ENCODE measurements around the gene GJA3. TPM values are rescaled to one million over a fixed set of nuclear protein-coding genes. Genes with fewer than 3 reads are reported as not detected.

Gene GJA3
- total and polyA plus RNA-seq, 2 of the 4 experiments (the other 2 are of a cell fraction), result 1.5 to 2.7 TPM

DNA sequence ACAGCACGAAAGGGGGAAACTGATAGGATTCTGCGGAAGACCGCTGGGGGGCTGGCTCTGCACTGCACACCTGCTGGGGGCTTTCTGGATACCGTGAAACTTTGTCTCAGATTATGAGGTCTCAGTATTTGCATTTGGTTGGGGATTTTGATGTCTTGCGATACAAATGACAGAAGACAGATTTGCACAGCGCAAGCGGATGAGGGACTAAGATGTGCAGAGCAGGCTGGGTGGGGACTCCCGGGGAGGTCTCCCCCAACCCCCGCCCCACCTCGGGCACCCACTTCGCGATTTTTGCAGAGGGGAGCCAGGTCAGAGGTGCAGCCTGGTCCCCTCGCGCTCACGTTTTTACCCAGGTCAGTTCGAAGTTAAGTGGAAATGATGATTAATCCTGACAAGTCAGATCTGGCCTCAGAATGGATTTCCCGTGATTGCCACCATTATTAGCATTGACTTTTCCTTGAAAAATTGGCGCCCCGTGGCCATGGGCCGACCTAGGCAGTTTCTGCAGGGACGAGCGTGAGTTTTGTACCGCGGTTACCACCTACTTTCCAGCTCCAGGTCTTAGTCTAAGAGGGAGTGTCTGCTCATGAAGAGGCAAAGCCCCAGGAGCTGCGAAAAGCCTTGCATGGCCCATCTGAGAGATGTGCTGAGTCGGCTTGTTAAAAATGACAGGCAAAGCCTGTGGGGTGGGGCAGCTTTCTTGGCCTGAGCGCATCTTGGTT, 33.2 kb upstream of the GJA3 start:
- dilution Hi-C loops (cut with HindIII; ENCODE audit: low sequenced_read_pairs, unreplicated experiment), result loop anchor here (10.0 to 25.0 kb wide), 2 partner anchors 293 to 651 kb away; no protein-coding TSS in a partner anchor
- in situ Hi-C loops (cut with MboI; ENCODE audit: low sequenced_read_pairs), result loop anchor here (25.0 kb wide), 3 partner anchors 518 to 1293 kb away; partner anchors contain the start of gene IL17D
- no peak overlapping the region for H4K5ac ChIP-seq (ENCODE audit: low read depth, low read length)
- no peak overlapping the region for H3K27ac ChIP-seq (ENCODE audit: insufficient read depth, low read length)
- peaks cover 2% of the 10 kb centered on the region; the same call in 1 of the 2 replicates for H3K9me3 ChIP-seq (ENCODE audit: control insufficient read depth, insufficient read depth, low read length)
- H2AK5ac ChIP-seq (ENCODE audit: low read depth, low read length), result no peak overlapping the region
- no peak overlapping the region for H3K4me3 ChIP-seq (ENCODE audit: insufficient read depth, low read depth, low read length)
- H3K18ac ChIP-seq (ENCODE audit: low read depth, low read length), result no peak overlapping the region
- no peak overlapping the region for H4K8ac ChIP-seq (ENCODE audit: low read depth in 2 of 2, low read length in 2 of 2)
- no TSS peak for BruUV-seq (replicated peaks)
- H4K20me1 ChIP-seq (ENCODE audit: insufficient read depth, low read length), result no peaks in the 10 kb centered on the region
- ATAC-seq (ENCODE audit: low read depth), result no peak
- H3K9me1 ChIP-seq (ENCODE audit: insufficient read depth, low read length), result 0 out of 2 replicates have a peak, but pooled peaks cover 2% of the 10 kb centered on the region
- no peak overlapping the region for H2AFZ ChIP-seq (replicated peaks; ENCODE audit: low read length, poor library complexity)
- no peaks in the 10 kb centered on the region for H3K79me1 ChIP-seq (ENCODE audit: low read depth in 1 of 2, low read length in 2 of 2)
- H3K36me3 ChIP-seq (ENCODE audit: control insufficient read depth, insufficient read depth, low read length), result no peaks in the 10 kb centered on the region
- H3K23ac ChIP-seq (ENCODE audit: low read depth, low read length), result no peak overlapping the region
- intact Hi-C loops (cut with micrococcal nuclease), result loop anchor here (10.0 kb wide), 1 partner anchor 631 kb away; no protein-coding TSS in a partner anchor
- 9% methylated on average over 7 of the region's 27 CpGs; no CpG with 5 or more reads in 1 of the 2 experiments for WGBS, 2 experiments (ENCODE audit: extremely low coverage in 2 of 2, insufficient read length in 1 of 2)
- H3K4me2 ChIP-seq (ENCODE audit: low read depth, low read length), result no peak overlapping the region
- H2BK120ac ChIP-seq (ENCODE audit: low read depth, low read length), result no peak overlapping the region
- H3K4ac ChIP-seq (ENCODE audit: low read depth, low read length), result no peak overlapping the region
- H3K14ac ChIP-seq (replicated peaks; ENCODE audit: low read depth, low read length), result no peak overlapping the region
- H3K9ac ChIP-seq (ENCODE audit: low read depth, low read length), result no peak overlapping the region
- H2BK20ac ChIP-seq (ENCODE audit: low read depth, low read length), result no peak overlapping the region
- H3K27me3 ChIP-seq (ENCODE audit: control insufficient read depth, insufficient read depth, low read length), result peaks cover 62% of the 10 kb centered on the region
- H4K91ac ChIP-seq (ENCODE audit: insufficient read depth, low read depth, low read length), result no peak overlapping the region
- ChIA-PET POLR2A (ENCODE audit: unreplicated experiment) (no interaction called here), CTCF (interaction anchor here (1.6 kb wide), 1 partner anchor 279 kb away, joined by 5 read pairs; no protein-coding TSS in a partner anchor)
- TF ChIP-seq, protein P1, sequence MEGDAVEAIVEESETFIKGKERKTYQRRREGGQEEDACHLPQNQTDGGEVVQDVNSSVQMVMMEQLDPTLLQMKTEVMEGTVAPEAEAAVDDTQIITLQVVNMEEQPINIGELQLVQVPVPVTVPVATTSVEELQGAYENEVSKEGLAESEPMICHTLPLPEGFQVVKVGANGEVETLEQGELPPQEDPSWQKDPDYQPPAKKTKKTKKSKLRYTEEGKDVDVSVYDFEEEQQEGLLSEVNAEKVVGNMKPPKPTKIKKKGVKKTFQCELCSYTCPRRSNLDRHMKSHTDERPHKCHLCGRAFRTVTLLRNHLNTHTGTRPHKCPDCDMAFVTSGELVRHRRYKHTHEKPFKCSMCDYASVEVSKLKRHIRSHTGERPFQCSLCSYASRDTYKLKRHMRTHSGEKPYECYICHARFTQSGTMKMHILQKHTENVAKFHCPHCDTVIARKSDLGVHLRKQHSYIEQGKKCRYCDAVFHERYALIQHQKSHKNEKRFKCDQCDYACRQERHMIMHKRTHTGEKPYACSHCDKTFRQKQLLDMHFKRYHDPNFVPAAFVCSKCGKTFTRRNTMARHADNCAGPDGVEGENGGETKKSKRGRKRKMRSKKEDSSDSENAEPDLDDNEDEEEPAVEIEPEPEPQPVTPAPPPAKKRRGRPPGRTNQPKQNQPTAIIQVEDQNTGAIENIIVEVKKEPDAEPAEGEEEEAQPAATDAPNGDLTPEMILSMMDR (conservative IDR thresholded peaks at IDR 0.05; ENCODE audit: low read depth, low read length), result no peak
- TF ChIP-seq BHLHE40 (IDR thresholded peaks at IDR 0.05; ENCODE audit: low read depth, low read length) (no peak), MAFK (IDR thresholded peaks at IDR 0.05; ENCODE audit: low read depth, low read length) (peak; percentile 73)
- no peak overlapping the region for H2BK15ac ChIP-seq (ENCODE audit: low read depth, low read length)
- no peak overlapping the region for H2AK9ac ChIP-seq (replicated peaks; ENCODE audit: low read depth, low read length, poor library complexity)
- H3K4me1 ChIP-seq (ENCODE audit: control insufficient read depth, insufficient read depth, low read length), result peaks cover 6% of the 10 kb centered on the region
- H3K56ac ChIP-seq (ENCODE audit: extremely low read depth, insufficient read depth, low read length), result no peak overlapping the region
- no peak for DNase-seq
- H2BK5ac ChIP-seq (ENCODE audit: low read depth, low read length, poor library complexity, severe bottlenecking), result no peak overlapping the region
